ENCODE measurements around the gene SLAMF6.
"Not testable (repeated sequence)": the region's sequence is repeated elsewhere in the genome, so short reads cannot be mapped to it uniquely, and the experiment has no call there.

DNA sequence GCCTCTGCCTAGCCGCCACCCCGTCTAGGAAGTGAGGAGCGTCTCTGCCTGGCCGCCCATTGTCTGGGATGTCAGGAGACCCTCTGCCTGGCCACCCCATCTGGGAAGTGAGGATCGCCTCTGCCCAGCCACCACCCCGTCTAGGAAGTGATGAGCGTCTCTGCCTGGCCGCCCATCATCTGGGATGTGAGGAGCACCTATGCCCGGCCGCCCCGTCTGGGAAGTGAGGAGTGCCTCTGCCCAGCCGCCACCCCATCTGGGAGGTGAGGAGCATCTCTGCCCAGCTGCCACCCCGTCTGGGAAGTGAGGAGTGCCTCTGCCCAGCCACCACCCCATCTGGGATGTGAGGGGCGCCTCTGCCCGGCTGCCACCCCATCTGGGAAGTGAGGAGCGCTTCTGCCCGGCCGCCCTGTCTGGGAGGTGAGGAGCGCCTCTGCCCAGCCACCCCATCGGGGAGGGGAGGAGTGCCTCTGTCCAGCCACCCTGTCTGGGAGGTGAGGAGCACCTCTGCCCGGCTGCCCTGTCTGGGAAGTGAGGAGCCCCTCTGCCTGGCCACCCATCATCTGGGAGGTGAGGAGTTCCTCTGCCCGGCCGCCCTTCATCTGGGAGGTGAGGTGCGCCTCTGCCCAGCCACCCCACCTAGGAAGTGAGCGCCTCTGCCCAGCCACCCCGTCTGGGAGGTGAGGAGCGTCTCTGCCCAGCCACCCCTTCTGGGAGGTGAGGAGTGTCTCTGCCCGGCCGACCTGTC is 8.9 kb upstream of the SLAMF6 start:
- TF ChIP-seq, protein P1, sequence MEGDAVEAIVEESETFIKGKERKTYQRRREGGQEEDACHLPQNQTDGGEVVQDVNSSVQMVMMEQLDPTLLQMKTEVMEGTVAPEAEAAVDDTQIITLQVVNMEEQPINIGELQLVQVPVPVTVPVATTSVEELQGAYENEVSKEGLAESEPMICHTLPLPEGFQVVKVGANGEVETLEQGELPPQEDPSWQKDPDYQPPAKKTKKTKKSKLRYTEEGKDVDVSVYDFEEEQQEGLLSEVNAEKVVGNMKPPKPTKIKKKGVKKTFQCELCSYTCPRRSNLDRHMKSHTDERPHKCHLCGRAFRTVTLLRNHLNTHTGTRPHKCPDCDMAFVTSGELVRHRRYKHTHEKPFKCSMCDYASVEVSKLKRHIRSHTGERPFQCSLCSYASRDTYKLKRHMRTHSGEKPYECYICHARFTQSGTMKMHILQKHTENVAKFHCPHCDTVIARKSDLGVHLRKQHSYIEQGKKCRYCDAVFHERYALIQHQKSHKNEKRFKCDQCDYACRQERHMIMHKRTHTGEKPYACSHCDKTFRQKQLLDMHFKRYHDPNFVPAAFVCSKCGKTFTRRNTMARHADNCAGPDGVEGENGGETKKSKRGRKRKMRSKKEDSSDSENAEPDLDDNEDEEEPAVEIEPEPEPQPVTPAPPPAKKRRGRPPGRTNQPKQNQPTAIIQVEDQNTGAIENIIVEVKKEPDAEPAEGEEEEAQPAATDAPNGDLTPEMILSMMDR (IDR thresholded peaks at IDR 0.05) = not testable (repeated sequence)
- not testable (repeated sequence) for TF ChIP-seq POLR2A (IDR thresholded peaks at IDR 0.05)
